Jurkat, Clone E6-1 (cell line): ENCODE results near the gene UFD1.

Source experiments
- DNase-seq: peaks from one replicate; pipeline ENCODE4 v3.0.0-alpha.2; 2011; ENCODE audit warnings: low read depth, low spot score
- H3K4me3 ChIP-seq: 2 replicates; pipeline ENCODE4 v1.5.1; 2011; ENCODE audit warnings: mild to moderate bottlenecking, low read length, control low read depth, moderate library complexity

The UFD1 gene

DNA sequence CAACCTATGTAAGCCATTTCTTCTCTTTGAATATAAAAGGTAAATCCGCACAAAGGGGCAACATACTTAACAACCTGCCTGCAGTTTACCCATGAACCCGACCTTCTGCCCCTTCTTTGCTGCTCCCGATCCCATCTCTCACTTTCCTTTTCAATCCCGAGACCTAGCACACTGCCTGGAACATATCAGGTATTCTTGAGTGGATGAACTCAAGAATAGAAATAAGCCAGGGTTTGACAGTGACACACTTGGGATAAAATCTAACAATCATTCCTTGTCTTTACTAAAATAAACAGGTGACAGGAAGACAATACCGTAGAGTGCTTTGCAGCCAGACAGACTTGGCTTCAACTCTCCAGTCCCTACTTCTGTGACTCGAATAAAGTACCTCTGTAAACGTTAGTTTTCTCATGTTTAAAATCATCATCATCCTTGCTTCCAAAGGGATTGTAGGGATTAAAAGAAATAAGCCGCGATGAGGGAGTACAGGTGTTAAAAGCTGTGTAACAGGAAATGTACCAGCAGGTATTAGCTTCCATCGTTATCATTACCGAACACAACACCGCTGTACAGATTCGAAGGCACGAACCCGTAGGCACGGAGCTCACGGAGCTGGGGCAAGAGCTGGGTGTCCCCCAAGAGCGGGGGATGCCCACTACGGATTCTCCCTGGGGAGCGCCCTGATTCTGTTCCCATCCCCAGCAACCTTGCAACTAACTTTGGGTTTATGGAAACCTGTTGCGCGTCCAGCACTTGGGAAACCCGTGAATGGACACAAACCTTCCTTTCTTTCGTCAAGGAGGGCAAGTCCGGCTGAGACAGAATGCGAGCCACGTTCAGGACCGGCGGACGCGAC lies 720 bp downstream of the UFD1 start:
- DNase-seq = no peak
- H3K4me3 ChIP-seq = peak overlapping the region; percentile 93

DNA sequence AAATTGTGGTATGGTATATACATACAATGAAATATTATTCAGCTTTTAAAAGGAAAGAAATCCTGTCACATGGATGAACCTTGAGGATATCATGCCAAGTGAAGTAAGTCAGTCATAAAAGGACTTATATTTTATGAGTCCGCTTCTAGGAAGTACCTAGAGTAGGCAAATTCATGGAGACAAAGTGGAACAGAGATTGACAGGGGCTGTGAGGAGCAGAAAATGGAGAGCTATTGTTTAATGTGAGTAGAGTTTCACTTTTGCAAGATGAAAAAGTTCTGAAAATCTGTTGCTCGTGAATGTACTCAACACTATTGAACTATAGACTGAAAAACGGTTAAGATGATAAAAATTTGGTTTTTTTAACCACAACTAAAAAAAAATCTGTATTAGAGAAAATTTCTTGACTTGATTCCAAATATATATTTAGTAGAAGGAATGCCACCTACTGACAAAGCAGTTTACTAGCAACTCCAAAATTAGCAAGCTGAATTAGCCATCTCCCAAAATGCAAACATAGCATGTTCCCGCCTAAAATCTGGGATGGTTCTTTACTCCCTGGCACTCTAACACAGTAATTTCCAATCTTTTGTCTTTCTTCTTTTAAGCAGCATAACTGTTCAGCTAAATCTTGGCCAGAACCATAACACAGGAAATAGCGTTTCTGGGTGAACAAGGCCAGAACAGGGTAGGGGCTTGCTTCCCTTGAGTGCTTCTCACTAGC lies 1.5 kb downstream of the UFD1 start:
- peak overlapping the region; percentile 93 for H3K4me3 ChIP-seq
- peak; percentile 36 for DNase-seq

DNA sequence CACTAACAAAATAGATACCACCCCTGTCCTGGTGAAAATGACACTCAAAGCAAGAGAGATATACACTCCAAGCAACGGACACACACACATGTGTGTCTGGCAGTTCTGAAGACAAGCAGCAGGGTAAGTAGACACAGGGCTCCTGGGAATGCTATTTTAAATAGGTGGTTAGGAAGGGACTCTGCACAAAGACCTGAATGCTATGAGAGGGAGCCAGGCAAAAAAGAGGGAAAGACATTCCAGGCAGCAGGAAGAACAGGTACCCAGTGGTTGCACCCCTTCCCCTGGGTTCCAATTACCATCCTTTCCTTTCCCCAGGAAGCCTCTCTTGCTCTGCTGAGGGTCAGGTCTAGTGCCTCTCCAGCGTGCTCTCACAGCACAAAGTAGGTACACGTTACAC lies 3.0 kb downstream of the UFD1 start:
- no peak for DNase-seq
- H3K4me3 ChIP-seq = no peak overlapping the region

DNA sequence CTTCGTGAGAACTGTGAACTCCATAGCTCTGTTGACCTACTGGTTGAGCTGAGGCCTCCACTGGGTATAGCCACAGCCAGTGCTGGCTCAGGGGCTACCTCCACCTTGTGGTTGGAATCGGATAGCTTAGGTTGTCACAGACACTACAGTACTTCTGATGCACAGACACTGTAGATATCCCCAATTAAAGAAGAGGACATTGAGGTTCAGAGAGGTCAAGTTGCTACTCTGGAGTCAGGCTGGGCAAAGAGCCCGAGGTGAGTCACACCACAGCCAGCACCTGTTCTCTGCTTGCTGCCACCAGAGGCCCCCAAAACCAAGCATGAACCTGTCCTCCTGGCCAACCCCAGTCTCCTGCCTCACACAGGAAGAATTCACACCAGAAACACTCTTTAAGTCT lies 5.4 kb downstream of the UFD1 start:
- no peak for DNase-seq
- no peak overlapping the region for H3K4me3 ChIP-seq

DNA sequence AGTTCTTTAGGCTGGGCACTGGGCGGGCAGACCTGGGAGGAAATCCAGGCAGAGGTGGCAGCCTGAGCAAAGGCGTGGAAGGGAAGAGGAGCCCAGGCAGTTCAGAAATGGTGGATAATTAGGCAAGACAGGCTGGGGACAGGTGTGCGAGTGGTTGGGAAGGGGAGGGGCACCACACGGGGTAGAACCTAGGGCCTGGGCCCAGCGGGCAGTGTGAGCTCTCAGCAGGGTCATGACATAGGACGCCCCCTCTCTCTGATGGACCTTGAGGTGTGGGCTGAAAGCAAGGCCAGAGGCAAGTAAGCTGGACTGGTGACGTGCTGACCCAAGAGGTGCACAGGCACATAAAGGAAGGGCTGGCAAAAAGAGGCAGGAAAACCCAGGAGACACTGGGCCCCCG lies 6.8 kb downstream of the UFD1 start:
- H3K4me3 ChIP-seq = no peak overlapping the region
- DNase-seq = no peak

DNA sequence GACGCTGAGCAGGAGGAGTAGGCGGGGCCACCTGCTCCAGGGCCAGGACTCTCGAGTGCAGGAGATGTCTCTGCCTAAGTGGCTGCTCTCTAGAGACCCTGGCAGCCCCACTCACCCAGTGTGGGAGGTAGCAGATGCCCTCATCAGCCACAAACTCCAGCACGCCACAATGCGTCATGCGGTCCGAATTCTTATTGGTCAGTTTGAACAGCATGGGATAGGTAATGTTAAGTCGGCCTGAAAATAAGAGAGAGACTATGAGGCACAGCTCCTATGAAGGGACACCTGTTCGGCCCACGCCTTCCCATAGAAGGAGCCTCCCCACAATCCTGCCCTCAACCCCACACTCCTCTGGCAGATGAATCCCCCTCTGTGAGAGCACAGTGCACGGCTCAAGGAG lies 7.4 kb downstream of the UFD1 start:
- no peak overlapping the region for H3K4me3 ChIP-seq
- no peak for DNase-seq

DNA sequence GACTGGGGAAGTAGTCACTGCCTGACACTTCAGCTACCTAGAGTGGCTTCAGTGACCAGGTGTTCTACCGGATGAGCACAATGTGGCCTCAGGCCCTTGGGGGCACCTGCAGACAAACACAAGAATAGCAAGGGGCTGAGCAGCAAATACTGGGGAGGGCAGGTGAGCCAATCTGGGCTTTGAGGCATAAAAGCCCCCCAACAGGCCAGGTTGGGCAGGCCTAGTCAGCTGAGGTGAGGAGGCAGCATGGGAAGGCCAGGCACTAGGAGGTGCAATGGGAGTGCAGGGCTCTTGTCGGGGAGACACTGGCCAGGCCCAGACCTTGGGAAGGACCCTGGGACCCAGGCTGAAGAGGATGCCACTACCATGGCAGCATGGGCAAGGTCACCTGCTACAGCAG lies 9.0 kb downstream of the UFD1 start:
- no peak for DNase-seq
- no peak overlapping the region for H3K4me3 ChIP-seq

DNA sequence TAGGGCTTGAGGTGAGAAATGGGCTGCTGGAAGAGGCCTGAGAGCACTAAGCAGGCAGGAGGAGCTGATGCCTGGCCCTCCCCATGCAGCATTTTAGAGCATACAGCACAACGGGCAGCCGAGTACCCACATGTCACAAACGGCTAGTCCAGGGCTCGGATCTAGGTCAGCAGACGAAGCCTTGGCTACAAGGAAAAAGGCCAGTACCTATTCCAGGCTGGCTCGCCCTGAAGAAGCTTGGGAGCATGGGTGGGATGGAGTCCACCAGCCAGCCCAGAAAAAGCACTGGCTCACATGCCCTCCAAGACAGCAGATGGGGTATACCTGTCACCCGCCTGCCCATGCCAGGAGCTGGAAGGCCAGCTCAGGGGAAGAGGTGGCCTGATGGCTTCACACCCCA lies 9.6 kb downstream of the UFD1 start:
- no peak for DNase-seq
- H3K4me3 ChIP-seq = no peak overlapping the region

DNA sequence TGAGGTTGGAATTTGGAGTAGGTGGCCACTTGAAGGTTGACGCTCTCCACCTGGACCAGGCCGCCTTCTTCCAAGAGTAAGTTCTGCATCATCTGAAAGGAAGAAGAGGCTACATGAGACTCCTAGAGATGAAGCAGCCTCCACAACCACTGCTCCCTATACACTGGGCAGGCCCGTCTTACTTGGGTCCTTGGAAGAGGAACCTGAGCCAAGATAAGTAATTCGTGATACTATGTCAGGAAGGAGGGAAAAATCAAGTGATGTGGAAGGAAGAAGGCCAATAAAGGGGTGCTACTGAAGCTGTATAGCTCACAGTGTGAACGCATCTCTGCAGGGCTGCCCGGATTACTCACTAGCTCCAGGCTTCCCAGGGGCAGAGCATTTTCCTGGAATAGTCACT lies 11.1 kb downstream of the UFD1 start:
- no peak for DNase-seq
- no peak overlapping the region for H3K4me3 ChIP-seq

DNA sequence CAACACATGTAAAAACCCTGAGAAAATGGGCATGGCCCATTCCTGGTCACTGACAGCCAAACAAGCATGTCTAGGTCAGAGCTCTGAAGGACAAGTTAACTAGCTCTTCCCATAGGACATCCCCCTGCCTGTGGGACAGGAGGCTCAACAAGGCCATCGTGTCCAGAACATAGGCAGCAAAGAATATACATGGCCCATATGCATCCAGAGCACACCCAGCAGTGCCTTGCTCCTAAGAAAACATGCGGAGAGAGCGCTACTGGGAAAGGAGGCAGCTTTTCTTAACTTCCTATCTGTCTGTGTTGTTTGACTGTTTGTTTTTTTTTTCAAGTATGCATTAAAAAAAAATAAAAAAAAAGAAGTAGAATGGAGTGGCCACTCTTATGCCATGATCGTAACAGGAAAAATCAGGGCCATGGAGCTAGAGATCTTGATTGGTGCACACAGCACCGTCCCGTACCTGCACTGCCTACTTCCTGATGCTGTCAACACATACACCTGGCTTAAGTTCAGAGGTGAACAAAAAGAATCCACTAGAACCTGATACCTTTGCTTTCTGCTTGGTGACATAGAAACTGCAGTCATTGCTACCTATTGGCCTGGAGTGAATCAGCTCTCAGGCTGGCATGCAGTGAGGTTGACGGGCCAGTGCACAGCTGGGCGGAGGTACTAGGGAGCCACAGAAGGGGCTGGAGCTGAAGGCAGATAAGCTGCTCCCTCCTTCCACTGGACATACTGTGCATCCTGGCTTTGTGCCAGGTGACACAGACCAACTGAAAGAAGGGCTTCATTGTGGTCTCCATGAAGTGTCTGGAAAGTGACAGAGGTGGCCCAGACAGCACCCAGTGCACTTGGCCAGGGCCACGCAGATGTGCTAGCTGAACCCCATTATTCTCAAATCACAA lies 11.9 kb downstream of the UFD1 start:
- DNase-seq = no peak
- no peak overlapping the region for H3K4me3 ChIP-seq

DNA sequence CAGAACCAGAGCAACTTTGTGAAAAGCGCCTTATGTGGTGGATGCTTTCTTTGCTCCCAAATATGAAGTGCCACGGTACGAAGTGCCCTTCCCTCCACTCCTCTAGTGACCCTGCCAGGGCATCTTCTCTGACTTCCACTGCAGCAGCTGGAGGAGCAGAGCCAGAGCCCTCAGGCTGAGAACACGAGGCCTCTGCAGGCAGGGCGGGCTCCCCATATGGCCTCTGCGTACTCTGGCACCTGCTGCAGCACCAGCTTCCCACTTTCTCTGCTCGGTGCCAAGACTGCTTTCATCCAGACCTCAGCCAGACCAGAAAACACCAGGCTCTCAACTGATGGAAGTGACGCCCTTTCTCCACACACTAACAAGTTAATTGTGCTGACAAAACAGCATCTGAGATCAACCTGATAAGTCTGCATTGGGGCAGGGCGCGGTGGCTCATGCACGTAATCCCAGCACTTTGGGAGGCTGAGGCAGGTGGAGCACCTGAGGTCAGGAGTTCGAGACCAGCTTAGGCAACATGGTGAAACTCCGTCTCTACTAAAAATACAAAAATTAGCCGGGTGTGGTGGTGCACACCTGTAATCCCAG lies 12.8 kb downstream of the UFD1 start:
- DNase-seq = no peak
- H3K4me3 ChIP-seq = no peak overlapping the region

DNA sequence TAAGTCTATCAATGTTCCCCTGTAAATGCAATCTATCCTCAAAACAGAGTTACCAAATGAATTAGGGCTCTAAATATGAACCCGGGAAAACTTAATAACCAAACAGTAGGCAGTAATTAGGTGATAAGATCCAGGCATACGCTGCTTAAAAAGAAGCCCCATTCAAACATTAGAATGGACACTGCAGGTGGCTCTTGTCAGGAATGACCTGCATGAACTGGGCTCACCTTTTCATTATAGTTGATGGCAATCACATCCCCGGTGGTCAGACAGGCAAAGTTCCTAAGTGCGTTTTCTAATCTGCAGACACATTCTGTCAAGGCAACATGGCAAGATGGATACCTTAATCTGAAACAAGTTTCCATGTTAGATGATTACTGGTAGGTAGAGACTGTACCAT lies 14.0 kb downstream of the UFD1 start:
- no peak for DNase-seq
- H3K4me3 ChIP-seq = no peak overlapping the region

DNA sequence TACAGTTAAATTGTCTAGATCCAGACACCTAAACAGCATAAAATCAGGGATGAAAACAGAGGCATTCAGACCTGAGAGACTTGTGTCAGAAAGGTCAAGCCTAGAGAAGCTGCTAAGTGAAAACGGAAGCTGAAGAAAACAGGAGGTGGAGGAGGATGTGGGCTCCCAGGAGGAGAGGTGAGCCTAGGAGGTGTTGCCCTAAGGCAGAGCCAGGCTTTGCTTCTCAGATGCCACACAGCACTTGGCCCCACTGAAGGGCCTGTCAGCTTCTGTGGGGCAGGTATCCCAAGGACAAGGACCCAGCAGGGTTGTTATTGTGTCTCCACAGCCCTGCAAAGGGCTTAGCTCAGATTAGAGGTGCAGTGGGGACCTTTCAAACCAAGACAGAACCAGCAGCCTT lies 14.4 kb downstream of the UFD1 start:
- H3K4me3 ChIP-seq = no peak overlapping the region
- DNase-seq = no peak

DNA sequence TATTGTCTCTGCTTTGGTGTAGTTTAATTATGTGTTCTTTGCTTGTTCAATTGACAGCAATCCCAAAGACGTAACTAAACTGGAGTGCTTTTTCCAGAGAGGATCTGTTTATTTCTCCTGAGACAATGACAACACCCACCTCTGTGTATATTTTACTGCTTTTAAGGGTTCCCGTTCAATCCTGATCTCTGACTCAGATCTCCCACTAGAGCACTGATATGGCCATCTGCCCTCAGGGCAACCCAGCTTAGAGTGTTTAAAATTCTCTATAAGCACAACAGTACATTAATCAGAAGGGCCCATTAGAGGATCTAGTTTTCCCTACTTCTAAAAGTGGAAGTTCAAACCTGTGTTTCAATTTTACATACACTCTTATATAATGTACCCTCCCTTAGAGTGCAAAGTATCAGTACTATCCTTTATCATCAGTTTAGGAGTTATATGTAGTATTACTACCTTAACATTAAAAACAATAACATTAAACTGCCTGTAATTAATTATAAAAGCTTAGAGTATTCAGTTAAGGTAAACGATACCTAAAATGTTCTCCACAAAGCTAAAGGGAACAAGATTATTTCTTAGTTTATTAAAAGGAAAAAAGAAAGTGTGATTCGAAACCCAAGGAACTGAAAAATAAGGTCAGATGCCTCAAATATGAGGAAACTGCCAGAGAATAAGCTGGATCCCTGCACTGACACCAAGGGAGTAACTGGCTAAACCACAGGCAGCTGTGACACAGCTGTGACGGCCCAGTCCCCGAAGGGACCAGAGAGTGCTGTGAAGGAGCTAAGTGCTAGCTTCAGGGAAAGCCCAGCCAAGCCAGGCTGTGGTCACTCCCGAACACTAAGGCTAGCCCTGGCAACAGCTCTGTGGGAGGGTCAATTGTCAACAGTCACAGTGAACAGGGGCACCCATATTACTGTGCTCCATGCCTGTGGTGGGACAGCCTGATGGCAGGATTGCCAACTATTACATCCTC lies 15.2 kb downstream of the UFD1 start:
- no peak overlapping the region for H3K4me3 ChIP-seq
- DNase-seq = no peak

DNA sequence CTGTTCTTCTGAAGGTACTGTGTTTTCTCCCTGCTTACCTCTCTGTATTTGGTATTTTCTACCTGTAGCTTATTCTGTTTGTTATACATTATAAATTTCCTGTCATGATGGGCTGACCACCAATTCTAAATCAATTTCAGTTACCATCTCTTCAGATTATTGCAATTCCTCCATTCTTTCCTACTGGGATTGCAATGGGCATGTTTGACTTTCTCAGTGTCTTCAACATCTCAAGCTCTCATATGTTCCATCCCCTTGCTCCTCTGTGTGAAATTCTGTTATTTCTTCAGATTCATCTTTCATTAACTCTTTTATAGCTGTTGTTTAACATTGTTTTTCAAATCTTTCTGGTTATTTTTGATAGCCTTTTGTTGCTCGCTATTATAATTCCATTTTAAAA lies 16.0 kb downstream of the UFD1 start:
- DNase-seq = no peak
- no peak overlapping the region for H3K4me3 ChIP-seq

DNA sequence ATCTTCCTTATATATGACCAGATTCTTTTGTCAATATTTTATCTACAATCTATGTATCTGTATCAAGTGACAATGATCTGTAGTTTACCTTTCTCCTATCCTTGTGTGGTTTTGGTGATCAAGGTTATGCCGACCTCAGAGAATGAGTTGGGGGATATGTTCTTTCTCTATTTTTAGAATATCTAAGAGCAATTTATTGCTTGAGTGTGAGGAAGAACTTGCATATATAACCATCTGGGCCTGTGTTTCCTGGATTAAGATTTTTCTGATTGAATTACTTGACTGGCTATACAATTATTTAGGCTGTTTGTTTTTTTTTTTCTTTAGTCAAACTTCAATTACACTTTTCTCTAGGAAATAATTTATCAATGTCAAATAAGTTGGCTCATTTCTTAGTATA lies 17.5 kb downstream of the UFD1 start:
- no peak for DNase-seq
- H3K4me3 ChIP-seq = no peak overlapping the region

DNA sequence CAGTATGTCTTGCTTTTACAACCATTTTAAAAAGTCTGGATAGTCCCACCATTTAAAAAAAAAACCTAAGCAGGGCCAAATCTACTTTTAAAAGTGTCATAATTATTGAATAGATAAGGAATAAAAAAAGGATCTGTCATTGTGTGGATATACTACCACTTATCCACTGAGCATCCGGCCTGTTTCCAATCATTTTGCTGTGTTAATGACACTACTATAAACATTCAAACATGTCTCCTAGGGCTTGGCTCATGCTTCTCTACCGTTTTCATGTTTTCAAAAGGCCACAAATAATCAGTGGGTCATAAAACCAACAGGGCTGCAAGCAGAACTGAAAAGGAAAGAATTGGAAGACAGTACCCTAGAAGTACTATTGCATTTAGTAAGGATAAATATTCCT lies 19.0 kb downstream of the UFD1 start:
- no peak for DNase-seq
- H3K4me3 ChIP-seq = no peak overlapping the region

DNA sequence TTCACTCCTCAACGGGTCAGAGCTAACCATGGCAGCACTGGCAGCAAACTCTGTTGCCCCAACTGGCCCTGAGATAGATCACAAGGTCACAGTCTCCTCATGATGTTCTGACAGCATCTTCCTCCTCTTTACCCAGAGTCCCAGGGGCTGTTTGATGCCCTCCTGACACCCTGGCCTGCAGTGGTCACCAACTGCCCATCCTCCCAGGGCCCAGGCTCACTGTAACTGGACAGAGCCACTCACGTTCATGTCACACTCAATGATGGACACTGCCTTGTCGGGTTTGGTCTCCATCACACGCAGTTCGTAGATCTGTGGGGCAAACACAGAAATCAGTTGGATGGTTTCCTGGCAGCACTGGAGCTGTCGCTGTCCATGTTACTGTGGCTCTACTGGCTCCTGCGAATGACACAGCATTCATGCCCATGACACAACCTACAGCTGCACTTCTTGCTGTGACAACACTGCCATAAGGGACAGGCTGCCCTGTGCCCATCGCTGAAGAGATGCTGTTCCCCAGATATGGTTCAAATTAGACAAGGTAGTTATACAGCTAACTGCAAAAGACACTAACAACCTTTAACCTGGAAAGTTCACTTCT lies 21.1 kb downstream of the UFD1 start:
- DNase-seq = no peak
- no peak overlapping the region for H3K4me3 ChIP-seq
